GM12874 (cell line): ENCODE measurements around the gene ANO1.

Experiments used
- CTCF ChIP-seq: IDR thresholded peaks from 2 replicates; pipeline ENCODE4 v1.5.1; 2011; ENCODE audit warnings: low read depth, mild to moderate bottlenecking, control low read depth, low read length, moderate library complexity; ENCODE audit not compliant: insufficient read depth

ANO1 gene

GRCh38 chr11:70189622-70190021 is 111.5 kb downstream of the ANO1 start:
- TF ChIP-seq CTCF: no peak

DNA sequence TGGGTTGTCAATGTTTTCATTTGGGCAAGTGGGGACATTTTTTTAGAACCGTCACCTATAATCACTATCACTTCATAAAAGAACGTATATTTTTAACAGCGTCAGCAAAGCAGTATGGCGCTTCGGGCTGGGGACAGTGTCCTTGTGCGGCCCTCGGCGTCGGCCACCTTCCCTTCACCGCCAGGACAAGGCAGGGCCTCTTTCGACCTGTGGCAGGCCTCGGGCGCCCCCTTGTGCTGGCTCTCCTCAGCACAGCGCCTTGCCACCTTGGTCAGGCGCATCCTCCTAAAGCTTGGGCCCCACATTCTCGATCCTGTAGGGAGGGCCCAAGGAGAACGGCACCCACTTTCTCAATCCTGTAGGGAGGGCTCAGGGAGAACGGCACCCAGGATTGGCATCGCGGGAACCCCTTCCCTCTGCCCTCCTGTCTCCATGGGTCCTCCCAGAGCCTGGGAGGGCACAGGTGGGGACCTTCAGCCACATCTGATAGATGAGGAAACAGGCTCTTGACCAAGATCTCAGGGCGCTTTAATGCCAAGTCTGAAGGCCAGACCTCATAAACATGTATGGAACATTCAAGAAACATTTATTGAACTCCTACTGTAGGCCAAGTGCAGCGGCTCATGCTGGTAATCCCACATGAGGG is 113.5 kb downstream of the ANO1 start:
- peak; percentile 82 for TF ChIP-seq CTCF

- TF ChIP-seq CTCF: no peak
Observed at GRCh38 chr11:70192666-70193410, 114.7 kb downstream of the ANO1 start.

GRCh38 chr11:70193411-70194292 is 115.5 kb downstream of the ANO1 start:
- no peak for TF ChIP-seq CTCF

DNA sequence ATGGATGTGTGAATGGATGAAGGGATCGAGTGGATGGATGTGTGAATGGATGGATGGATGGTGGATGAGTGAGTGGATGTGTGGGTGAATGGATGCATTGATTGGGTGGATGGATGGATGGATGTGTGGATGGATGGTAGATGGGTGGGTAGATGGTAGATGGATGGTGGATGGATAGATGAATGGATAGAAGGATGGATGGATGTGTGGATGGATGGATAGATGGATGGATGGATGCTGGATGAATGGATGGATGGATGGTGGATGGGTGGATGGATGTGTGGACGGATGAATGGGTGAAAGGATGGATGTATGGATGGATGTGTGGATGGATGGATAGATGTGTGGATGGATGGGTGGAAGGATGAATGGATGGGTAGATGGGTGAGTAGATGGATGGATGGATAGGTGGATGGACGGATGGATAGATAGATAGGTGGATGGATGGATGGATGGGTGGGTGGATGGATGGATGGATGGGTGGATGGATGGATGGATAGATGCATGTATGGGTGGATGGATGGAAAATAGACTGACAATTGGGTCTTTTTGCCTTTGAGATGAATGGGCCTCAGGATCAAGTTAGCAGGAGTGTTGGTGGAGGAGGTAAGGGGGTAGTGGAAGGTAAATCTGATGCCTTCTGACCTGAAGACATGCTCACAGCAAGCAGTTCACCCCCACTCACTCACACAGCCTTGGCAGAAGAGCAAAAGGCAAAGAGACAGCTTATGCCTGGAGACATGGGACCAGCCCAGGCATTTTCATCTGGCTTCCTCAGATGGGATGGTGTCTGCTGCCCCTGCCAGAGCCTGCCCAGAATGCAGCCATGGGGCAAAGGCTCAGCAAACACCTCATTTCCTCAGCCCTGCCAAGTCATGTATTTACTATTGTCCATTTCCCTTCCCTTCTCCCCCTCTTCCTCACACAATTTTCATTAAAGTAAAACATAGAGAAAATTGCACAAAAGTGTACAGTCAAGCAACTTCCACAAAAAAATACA is 117.0 kb downstream of the ANO1 start:
- no peak for TF ChIP-seq CTCF

DNA sequence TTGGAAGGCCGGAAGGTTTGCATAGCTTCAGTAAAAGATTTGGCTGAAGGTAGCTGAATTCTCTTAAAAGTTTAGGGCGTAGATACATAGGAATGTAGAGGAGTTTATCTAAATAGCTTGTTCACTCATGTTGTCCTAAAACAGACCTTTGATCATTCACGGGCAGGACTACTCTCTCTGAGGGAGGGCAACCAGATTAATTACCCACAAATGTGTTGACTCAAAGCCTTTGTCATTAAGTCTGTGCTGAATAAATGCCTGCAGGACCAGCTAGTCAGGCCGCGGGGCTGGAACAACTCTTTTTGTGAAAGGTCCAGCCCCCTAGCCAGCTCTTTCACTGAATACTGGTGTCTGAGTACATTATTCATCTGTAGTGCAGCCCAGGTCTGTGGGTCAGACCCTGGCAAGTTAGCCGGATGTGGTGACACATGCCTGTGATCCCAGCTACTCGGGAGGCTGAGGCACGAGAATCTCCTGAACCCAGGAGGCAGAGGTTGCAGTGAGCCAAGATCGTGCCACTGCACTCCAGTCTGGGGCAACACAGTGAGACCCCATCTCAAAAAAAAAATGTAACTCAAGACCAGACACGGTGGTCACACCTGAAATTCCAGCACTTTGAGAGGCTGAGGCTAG is 122.2 kb downstream of the ANO1 start:
- no peak for TF ChIP-seq CTCF
